Thoracic aorta (tissue), 2 donors: ENCODE results near the gene AK6. TPM values are rescaled to one million over a fixed set of nuclear protein-coding genes. Genes with fewer than 3 reads are reported as not detected.
A peak's percentile ranks its signal among the peaks of the same experiment; 100 is the strongest.

Experiments
- ATAC-seq: fragments of 150-250 bp; one replicate; pipeline ENCODE4 v1.8.0; 2017; ENCODE audit warnings: low read depth; ENCODE audit not compliant: insufficient number of reproducible peaks, low FRiP score
- DNase-seq: peaks from one replicate; pipeline ENCODE4 v3.0.0-alpha.2; 2020; ENCODE audit warnings: low spot score
- H3K27ac ChIP-seq, 2 donors: fragments of 200-600 bp; sonication (generic); 1 replicate in 1 of 2; 2 replicates in 1 of 2; pipeline ENCODE4 v1.5.1; 2016; ENCODE audit warnings: mild to moderate bottlenecking in 2 of 2, moderate library complexity in 2 of 2
- H3K27me3 ChIP-seq: fragments of 200-600 bp; sonication (generic); replicated peaks from 2 replicates; pipeline ENCODE4 v1.6.0; 2016; ENCODE audit warnings: mild to moderate bottlenecking; ENCODE audit not compliant: insufficient read depth
- H3K36me3 ChIP-seq: fragments of 200-600 bp; sonication (generic); one replicate; pipeline ENCODE4 v1.5.1; 2016
- H3K4me1 ChIP-seq, 2 donors: fragments of 200-600 bp; sonication (generic); 1 replicate in 1 of 2; 2 replicates in 1 of 2; pipeline versions ENCODE4 v1.5.1 to v1.6.0; 2016; ENCODE audit warnings: low read depth in 2 of 2, mild to moderate bottlenecking in 1 of 2; ENCODE audit not compliant: control insufficient read depth in 1 of 2
- H3K4me3 ChIP-seq: fragments of 200-600 bp; sonication (generic); 2 replicates; pipeline ENCODE4 v1.5.1; 2016; ENCODE audit warnings: mild to moderate bottlenecking
- H3K9me3 ChIP-seq: fragments of 200-600 bp; sonication (generic); 2 replicates; pipeline ENCODE4 v1.5.1; 2016
- CTCF ChIP-seq: fragments of 200-600 bp; sonication (generic); IDR thresholded peaks from one replicate; pipeline ENCODE4 v1.5.1; 2019; ENCODE audit warnings: antibody characterized with exemption
- total RNA-seq, 2 donors: library from RNA; depleted of rRNA; stranded (reverse); fragments of >200 nt; gene quantifications; one replicate each; pipeline versions ENCODE4 v1.1.0 to v1.2.3, GENCODE V29; 2016

The AK6 gene
- total RNA-seq, 2 donors from 2014 or later, result 9.1 to 36.8 TPM

- Histone ChIP-seq H3K36me3 (no peaks in the 10 kb centered on the region), H3K9me3 (no peaks in the 10 kb centered on the region), H3K27ac (peak overlapping the region; percentile 87 to 98), H3K4me3 (peak overlapping the region; percentile 94), H3K27me3 (no peaks in the 10 kb centered on the region), H3K4me1 (peaks cover 19 to 24% of the 10 kb centered on the region in 2 donors)
- TF ChIP-seq CTCF, result no peak
- peak; percentile 27 for ATAC-seq
- DNase-seq, result no peak
These were observed 621 bp downstream of the AK6 start for GRCh38 chr5:69368458-69369339.

GRCh38 chr5:69367697-69368279 lies 1.5 kb downstream of the AK6 start:
- TF ChIP-seq CTCF, result no peak
- H3K27ac ChIP-seq, result no peak overlapping the region
- DNase-seq (no peak), ATAC-seq (no peak)
- H3K27me3 ChIP-seq, result no peaks in the 10 kb centered on the region
- peak overlapping the region; percentile 94 for H3K4me3 ChIP-seq
- H3K36me3 ChIP-seq, result peaks cover 7% of the 10 kb centered on the region
- peaks cover 19 to 24% of the 10 kb centered on the region in 2 donors for H3K4me1 ChIP-seq
- no peaks in the 10 kb centered on the region for H3K9me3 ChIP-seq

GRCh38 chr5:69364850-69365249 lies 4.5 kb downstream of the AK6 start:
- peaks cover 11% of the 10 kb centered on the region for H3K36me3 ChIP-seq

GRCh38 chr5:69364414-69364813 lies 4.9 kb downstream of the AK6 start:
- Histone ChIP-seq H3K36me3 (peaks cover 11% of the 10 kb centered on the region), H3K4me3 (no peak overlapping the region), H3K27ac (no peak overlapping the region), H3K27me3 (no peaks in the 10 kb centered on the region), H3K9me3 (no peaks in the 10 kb centered on the region), H3K4me1 (peaks cover 11 to 12% of the 10 kb centered on the region in 2 donors)
- DNase-seq (no peak), ATAC-seq (no peak)
- TF ChIP-seq CTCF, result peak; percentile 24

More at GRCh38 chr5:69364850-69365249, 4.5 kb downstream of the AK6 start:
- Histone ChIP-seq H3K27me3 (no peaks in the 10 kb centered on the region), H3K27ac (no peak overlapping the region), H3K4me3 (no peak overlapping the region), H3K9me3 (no peaks in the 10 kb centered on the region), H3K4me1 (peaks cover 11 to 12% of the 10 kb centered on the region in 2 donors)
- DNase-seq (no peak), ATAC-seq (no peak)
- TF ChIP-seq CTCF, result no peak

- TF ChIP-seq CTCF, result no peak
- DNase-seq, result no peak
- no peaks in the 10 kb centered on the region for H3K9me3 ChIP-seq
- H3K4me1 ChIP-seq, result no peaks in the 10 kb centered on the region
- peaks cover 11% of the 10 kb centered on the region for H3K36me3 ChIP-seq
- ATAC-seq, result no peak
- H3K27me3 ChIP-seq, result no peaks in the 10 kb centered on the region
- H3K27ac ChIP-seq, result no peak overlapping the region
- no peak overlapping the region for H3K4me3 ChIP-seq
These were observed 8.9 kb downstream of the AK6 start for GRCh38 chr5:69360442-69360841.
